ENCODE measurements around the gene UPB1. TPM values are rescaled to one million over a fixed set of nuclear protein-coding genes. Genes with fewer than 3 reads are reported as not detected.

The UPB1 gene
- total RNA-seq, 1 donor from 2014 or later = 0.35 TPM

DNA sequence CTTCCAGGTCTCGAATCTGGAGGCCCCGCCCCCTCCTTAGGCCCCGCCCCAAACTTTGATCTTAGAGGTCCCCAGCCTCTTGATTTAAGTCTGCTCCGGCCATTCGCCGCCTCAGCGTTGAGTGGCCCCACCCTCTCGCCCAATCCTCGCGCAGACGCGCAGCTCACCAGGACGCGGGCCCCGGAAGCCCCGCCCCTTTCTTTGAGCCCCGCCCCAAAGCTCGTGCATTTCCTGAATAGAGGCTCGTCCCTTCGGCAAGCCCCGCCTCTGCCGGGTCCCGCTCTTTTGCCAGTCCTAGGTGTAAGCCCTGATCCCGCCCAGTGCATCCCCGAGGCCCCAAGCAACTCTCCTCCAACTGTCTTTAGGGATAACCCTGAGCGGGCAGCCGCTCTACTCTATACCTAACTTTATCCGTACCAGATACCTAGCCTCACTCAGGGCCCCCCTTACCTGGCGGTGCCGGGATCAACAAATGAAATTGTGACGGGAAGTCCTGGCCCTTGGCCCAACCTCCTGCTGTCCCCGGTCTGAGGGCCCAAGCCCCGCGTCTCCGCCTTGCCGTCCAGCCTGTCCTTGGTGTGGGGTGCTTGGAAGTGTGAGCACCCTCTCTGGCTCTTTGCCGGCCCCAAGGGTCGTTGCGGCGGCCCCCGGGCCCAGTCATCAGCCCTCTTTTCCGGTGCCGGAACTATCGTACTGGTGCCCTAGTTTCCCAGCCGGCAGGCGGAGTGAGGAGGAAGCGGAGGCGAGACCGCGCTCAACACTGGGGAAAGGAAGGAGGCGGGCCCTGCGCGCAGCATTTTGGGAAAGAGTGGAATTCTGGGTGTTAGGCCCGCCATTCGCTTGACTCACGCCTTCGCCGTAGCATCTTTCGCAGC is 60.3 kb downstream of the UPB1 start, which contains the start of gene SNRPD3:
SNRPD3 (plus strand) TSS at position 835 of the 875 bp plus-strand sequence. CDS start 1,676 bp downstream, outside the sequence.
- peak; percentile 71 for DNase-seq (ENCODE audit: extremely low read depth, low read depth, low spot score)

DNA sequence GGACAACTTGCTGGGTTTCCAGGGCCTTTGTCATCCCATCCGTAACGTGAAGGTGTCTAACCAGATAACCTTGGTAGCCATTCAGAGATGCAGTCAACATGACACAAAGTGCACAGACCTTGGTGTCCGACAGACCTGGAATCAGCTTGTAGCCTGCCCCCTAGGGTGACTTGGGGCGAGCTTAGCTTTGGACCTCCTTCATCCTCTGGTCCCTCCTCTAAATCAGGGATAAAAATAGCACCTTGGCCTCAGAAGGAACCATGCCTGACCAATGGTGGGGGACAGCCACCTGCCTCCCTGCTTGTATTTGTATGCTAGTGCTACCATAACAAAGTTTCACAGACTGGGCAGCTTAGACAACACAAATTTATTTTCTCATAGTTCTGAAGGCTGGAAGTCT is 64.3 kb downstream of the UPB1 start:
- no peak for DNase-seq (ENCODE audit: extremely low read depth, low read depth, low spot score)

DNA sequence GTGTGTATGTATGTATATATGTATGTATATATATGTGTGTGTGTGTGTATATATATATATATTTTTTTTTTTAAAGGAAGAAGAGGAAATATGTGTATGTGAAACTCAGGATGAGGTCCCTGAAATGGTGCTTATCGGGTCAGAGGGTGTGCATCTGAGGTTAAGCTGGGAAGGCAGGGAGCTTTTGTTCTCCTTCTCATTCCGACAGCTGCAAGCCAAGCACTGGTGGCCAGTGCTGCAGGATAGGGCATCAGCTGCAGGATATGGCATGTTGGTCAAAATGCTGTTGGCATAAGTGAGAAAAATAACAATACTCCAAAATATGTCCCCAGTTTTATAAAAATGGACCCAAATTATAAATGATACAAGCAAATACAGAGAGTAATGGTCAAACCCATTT is 68.1 kb downstream of the UPB1 start:
- no peak for DNase-seq (ENCODE audit: extremely low read depth, low read depth, low spot score)

DNA sequence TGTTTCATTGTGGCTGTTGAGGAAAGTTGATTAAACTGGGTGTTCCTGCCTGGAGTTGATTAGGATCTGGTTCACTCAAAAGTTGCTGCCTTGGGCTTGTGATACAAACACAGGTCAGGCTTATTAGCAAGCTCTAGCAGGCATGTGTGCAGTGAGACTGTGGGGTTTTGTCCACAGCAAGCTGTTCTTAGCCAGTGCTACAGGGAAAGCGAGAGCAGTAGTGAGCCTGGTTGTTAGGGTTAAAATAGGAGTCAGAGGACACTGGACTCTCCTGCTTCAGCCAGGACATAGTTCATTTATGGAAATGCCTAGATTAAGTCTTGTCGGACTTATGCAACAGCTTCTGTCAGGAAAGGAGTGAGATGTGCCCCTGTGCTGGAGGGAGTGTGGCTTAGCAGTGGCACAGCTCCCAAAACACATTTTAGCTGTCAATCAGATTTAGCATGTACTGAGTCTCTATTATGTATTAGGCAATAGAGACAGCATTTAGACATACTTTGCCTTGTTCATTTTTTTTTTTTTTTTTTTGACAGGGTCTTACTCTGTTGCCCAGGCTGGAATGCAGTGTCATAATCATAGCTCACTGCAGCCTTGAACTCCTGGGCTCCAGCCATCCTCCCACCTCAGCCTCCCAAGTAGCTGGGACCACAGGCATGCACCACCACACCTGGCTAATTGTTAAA is 69.4 kb downstream of the UPB1 start:
- DNase-seq (ENCODE audit: extremely low read depth, low read depth, low spot score) = no peak

DNA sequence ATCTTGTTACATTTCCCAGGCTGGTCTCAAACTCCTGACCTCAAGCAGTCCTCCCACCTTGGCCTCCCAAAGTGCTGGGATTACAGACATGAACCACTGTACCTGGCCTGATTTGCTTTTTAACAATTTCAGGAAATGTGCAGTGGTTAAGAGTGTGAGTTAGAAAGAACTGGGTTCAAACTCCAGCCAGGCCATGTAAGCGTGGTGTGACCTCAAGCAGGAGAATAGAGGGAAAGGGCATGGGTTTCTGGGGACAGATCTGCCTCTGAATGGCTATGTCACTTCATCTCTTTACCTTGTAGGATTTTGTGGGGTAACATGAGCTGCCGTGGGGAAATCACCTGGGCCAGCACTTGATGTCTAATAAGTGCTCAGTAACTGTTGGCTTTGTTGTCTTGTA is 69.9 kb downstream of the UPB1 start:
- no peak for DNase-seq (ENCODE audit: extremely low read depth, low read depth, low spot score)

DNA sequence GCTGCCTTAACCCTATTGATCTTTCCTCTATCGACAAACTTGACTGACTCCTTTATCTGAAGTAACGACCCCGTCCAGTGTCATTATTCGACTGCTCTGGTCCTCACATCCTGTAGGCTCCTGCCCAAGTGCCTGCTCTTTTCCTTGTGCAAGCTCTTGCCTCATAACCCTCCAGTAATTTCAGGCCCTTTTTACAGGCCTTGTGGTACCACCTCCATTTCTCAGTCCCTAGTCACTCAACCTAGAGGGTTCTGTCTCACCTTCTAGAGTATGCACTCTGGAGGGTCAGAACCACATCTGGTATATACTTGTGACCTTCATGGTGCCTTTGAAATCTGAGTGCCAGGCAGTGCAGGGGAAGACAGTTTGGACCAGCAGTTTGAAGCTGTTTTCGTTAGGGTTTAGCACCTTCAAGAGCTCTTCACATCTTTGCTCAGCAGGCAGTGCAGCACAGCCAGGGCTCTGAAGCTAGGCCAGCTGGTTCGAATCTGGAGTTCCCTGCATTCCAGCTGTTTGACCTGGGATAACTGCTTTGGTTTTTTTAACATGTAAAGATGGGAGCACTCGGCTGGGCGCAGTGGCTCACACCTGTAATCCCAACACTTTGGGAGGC is 71.9 kb downstream of the UPB1 start:
- no peak for DNase-seq (ENCODE audit: extremely low read depth, low read depth, low spot score)

DNA sequence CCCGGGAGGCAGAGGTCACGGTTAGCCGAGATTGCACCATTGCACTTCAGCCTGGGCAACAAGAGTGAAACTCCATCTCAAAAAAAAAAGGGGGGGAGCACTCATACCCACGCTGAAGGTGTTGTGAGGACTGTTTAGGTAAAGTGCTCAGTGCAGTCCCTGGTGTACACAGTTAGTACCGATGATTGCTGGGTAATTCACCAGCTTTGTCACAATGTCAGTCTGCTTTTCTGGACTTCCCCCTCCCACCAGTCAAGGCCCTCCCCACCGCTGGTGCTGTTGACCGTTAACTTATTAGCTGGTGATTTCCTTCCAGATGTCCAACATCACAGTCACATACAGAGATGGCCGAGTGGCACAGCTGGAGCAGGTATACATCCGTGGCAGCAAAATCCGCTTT is 72.5 kb downstream of the UPB1 start:
- DNase-seq (ENCODE audit: extremely low read depth, low read depth, low spot score) = no peak

DNA sequence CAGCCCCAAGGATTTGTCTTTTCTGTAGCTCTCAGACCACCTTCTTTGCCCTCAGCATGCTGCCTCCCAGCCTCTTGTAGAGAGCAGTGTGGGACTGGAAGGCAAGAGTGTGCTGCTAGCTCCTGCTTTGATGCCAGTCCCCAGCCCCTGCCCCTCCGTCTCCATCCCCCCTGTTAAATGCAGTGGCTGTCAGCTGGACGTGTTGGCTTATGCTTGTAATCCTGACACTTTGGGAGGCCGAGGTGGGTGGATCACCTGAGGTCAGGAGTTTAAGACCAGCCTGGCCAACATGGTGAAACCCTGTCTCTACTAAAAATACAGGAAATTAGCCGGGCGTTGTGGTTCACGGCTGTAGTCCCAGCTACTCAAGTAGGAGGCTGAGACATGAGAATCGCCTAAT is 76.1 kb downstream of the UPB1 start:
- no peak for DNase-seq (ENCODE audit: extremely low read depth, low read depth, low spot score)

DNA sequence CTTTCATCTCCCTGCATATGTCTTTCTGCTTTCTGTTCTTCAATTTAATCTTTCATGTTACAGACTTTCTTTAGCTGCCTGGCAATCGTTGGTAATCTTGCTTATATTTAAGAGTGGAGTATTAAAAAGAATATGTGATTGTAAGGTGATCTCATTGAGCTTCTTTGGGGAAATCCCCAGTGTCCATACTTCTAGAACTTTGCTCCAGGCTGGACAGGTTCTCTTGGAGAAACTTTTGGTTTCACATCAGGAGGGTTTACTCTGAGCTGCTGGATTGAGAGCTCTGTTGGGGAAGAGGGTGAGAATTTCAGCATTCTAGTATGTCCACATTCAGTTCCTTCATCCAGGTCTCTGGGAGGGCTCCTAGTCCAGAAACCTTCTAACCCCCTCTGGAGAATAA is 81.6 kb downstream of the UPB1 start:
- DNase-seq (ENCODE audit: extremely low read depth, low read depth, low spot score) = no peak

Other genes with a start within 250 kb of the UPB1 start
- 27.1 and 41.9 TPM in 2 replicates for gene SPECC1L, start 224.5 kb upstream of the UPB1 start, total RNA-seq
- 49.0 and 60.6 TPM in 2 replicates for gene ADORA2A, start 67.7 kb upstream of the UPB1 start, total RNA-seq
- gene GUCD1, start 59.8 kb downstream of the UPB1 start, total RNA-seq = 116 and 135 TPM in 2 replicates
- 163 and 240 TPM in 2 replicates for gene SNRPD3, start 60.7 kb downstream of the UPB1 start, total RNA-seq
- gene LRRC75B, start 97.7 kb downstream of the UPB1 start, total RNA-seq = 11.9 and 12.2 TPM in 2 replicates
- 8.2 and 18.7 TPM in 2 replicates for gene GGT1, start 107.9 kb downstream of the UPB1 start, total RNA-seq

Data from glomerular endothelial cell (primary cell).